HCT116 (cell line): ENCODE measurements around the gene DNAAF1. TPM values are rescaled to one million over a fixed set of nuclear protein-coding genes. Genes with fewer than 3 reads are reported as not detected.

ENCODE experiments used
- ATAC-seq: fragments of 200-7000 bp; cut with Tn5 transposase; 2 replicates; pipeline ENCODE4 v1.9.1; 2020; ENCODE audit warnings: mild to moderate bottlenecking, moderate library complexity
- BruUV-seq: library from RNA; stranded (reverse); fragments of 400-500 nt; replicated peaks from 2 replicates; lab custom pipeline; 2021; lab: Mats Ljungman, UMichigan
- CTCF ChIA-PET: fragments of 300-600 bp; sonication (Branson Sonifier 250); formaldehyde crosslinking; loops from one replicate; lab custom pipeline; 2021; ENCODE audit warnings: antibody characterized with exemption; lab: Charles Lee
- POLR2A ChIA-PET: fragments of 300-600, 350-600 bp; sonication (Branson Sonifier 250); formaldehyde crosslinking; loops from one replicate; lab custom pipeline; 2021; ENCODE audit warnings: antibody characterized with exemption; lab: Charles Lee
- RAD21 ChIA-PET, 2 experiments: fragments of 300-600 bp; sonication (Branson Sonifier 250); formaldehyde crosslinking; loops; one replicate each; lab custom pipeline; 2023; ENCODE audit warnings: low total read pairs in 2 of 2; ENCODE audit not compliant: uncharacterized antibody in 2 of 2, unreplicated experiment in 2 of 2, low non-redundant PET in 1 of 2; lab: Charles Lee
- DNase-seq: peaks from one replicate; pipeline ENCODE4 v3.0.0-alpha.2; 2010; ENCODE audit warnings: low read depth, low spot score
- H2AFZ ChIP-seq: fragments of 200-600 bp; shearing (Covaris generic), sonication (generic); 2 replicates; pipeline ENCODE4 v1.6.1; 2017; ENCODE audit warnings: low read depth, mixed run types, mixed read lengths, antibody characterized with exemption, low read length; ENCODE audit not compliant: poor library complexity, severe bottlenecking
- H3K27ac ChIP-seq: 2 replicates; pipeline ENCODE4 v1.5.1; 2012; ENCODE audit warnings: low read depth, low read length
- H3K27me3 ChIP-seq: fragments of 200-600 bp; sonication (generic); 2 replicates; pipeline ENCODE4 v1.6.1; 2016; ENCODE audit warnings: mixed run types, low read length, mixed read lengths; ENCODE audit not compliant: insufficient read depth
- H3K36me3 ChIP-seq, 2 experiments: fragments of 200-500 bp in 1 of 2; fragments of 200-600 bp in 1 of 2; sonication (Bioruptor generic) in 1 of 2; sonication (generic) in 1 of 2; 2 replicates each; pipeline versions ENCODE4 v1.5.1 to v1.6.1; 2014 to 2016; ENCODE audit warnings: low read length in 2 of 2, inconsistent platforms in 1 of 2, mixed read lengths in 1 of 2, mixed run types in 1 of 2; ENCODE audit not compliant: insufficient read depth in 2 of 2, control insufficient read depth in 1 of 2
- H3K4me1 ChIP-seq, 2 experiments: fragments of 200-600 bp in 1 of 2; sonication (generic) in 1 of 2; 2 replicates each; pipeline versions ENCODE4 v1.5.1 to v1.6.1; 2012 to 2017; ENCODE audit warnings: low read length in 2 of 2, inconsistent platforms in 1 of 2, mild to moderate bottlenecking in 1 of 2, mixed read lengths in 1 of 2, mixed run types in 1 of 2, moderate library complexity in 1 of 2; ENCODE audit not compliant: insufficient read depth in 2 of 2, control insufficient read depth in 1 of 2
- H3K4me2 ChIP-seq: fragments of 200-600 bp; sonication (generic); 2 replicates; pipeline ENCODE4 v1.6.1; 2017; ENCODE audit warnings: mixed run types, low read length, mixed read lengths
- H3K4me3 ChIP-seq, 2 experiments: fragments of 200-600 bp in 1 of 2; sonication (generic) in 1 of 2; replicated peaks in 1 of 2; 2 replicates each; pipeline ENCODE4 v1.5.1; 2011 to 2016; ENCODE audit warnings: low read length in 2 of 2, control low read depth in 1 of 2, low read depth in 1 of 2, mild to moderate bottlenecking in 1 of 2, mixed read lengths in 1 of 2, mixed run types in 1 of 2
- H3K79me2 ChIP-seq: fragments of 200-600 bp; sonication (generic); 2 replicates; pipeline ENCODE4 v1.6.1; 2017; ENCODE audit warnings: mild to moderate bottlenecking, mixed run types, low read length, moderate library complexity, mixed read lengths; ENCODE audit not compliant: insufficient read depth
- H3K9ac ChIP-seq: fragments of 200-600 bp; sonication (generic); 2 replicates; pipeline ENCODE4 v1.6.1; 2016; ENCODE audit warnings: low read length, mixed read lengths
- H3K9me2 ChIP-seq: fragments of 200-600 bp; sonication (generic), shearing (Covaris generic); 2 replicates; pipeline ENCODE4 v1.6.1; 2017; ENCODE audit warnings: mixed run types, mild to moderate bottlenecking, moderate library complexity; ENCODE audit not compliant: insufficient read depth
- H3K9me3 ChIP-seq, 2 experiments: fragments of 200-500 bp in 1 of 2; fragments of 200-600 bp in 1 of 2; sonication (Bioruptor generic) in 1 of 2; sonication (generic) in 1 of 2; 2 replicates each; pipeline ENCODE4 v1.6.1; 2014 to 2017; ENCODE audit warnings: low read length in 2 of 2, mixed read lengths in 2 of 2, inconsistent platforms in 1 of 2, low read depth in 1 of 2, mild to moderate bottlenecking in 1 of 2, mixed run types in 1 of 2, moderate library complexity in 1 of 2; ENCODE audit not compliant: control insufficient read depth in 1 of 2, insufficient read depth in 1 of 2
- H4K20me1 ChIP-seq: fragments of 200-600 bp; sonication (generic), shearing (Covaris generic); 2 replicates; pipeline ENCODE4 v1.6.1; 2017; ENCODE audit warnings: mixed run types, mild to moderate bottlenecking, moderate library complexity; ENCODE audit not compliant: insufficient read depth
- CEBPB ChIP-seq: IDR thresholded peaks from 2 replicates; pipeline ENCODE4 v1.6.1; 2012; ENCODE audit warnings: low read depth
- FOSL1 ChIP-seq: IDR thresholded peaks from 2 replicates; pipeline ENCODE4 v1.6.1; 2012; ENCODE audit warnings: low read depth
- JUND ChIP-seq: IDR thresholded peaks from 2 replicates; pipeline ENCODE4 v1.6.1; 2012
- POLR2A ChIP-seq: IDR thresholded peaks from 2 replicates; pipeline ENCODE4 v1.7.0; 2011; ENCODE audit warnings: borderline replicate concordance; ENCODE audit not compliant: insufficient read depth, insufficient read length; ENCODE audit errors: extremely low read depth
- RAD21 ChIP-seq: IDR thresholded peaks from 2 replicates; pipeline ENCODE4 v1.6.1; 2012; ENCODE audit warnings: low read depth, mild to moderate bottlenecking
- TCF7L2 ChIP-seq: IDR thresholded peaks from 2 replicates; pipeline ENCODE4 v1.7.0; 2011; ENCODE audit warnings: borderline replicate concordance, inconsistent platforms; ENCODE audit not compliant: insufficient read depth, insufficient read length; ENCODE audit errors: extremely low read depth
- intact Hi-C: fragments of 100-400 bp; cut with micrococcal nuclease; formaldehyde crosslinking; loops from 2 replicates; pipeline ENCODE4 v1.10.0; 2022
- total RNA-seq: library from RNA; stranded (reverse); gene quantifications from one replicate; pipeline ENCODE4 v1.2.1, GENCODE V29; 2021; ENCODE audit not compliant: unreplicated experiment
- TF ChIP-seq, protein P1 (sequence below): IDR thresholded peaks from 2 replicates; pipeline ENCODE4 v1.6.1; 2011; ENCODE audit warnings: mild to moderate bottlenecking, low read length, moderate library complexity; ENCODE audit not compliant: insufficient replicate concordance; ENCODE audit errors: extremely low read depth
- TF ChIP-seq, protein P2 (sequence below): IDR thresholded peaks from 2 replicates; pipeline ENCODE4 v1.6.1; 2012; ENCODE audit warnings: low read depth
- TF ChIP-seq, protein P3 (sequence below): IDR thresholded peaks from 2 replicates; pipeline ENCODE4 v1.6.1; 2012

The DNAAF1 gene
- total RNA-seq, 1 experiment from 2014 or later, result 0.30 TPM

DNA sequence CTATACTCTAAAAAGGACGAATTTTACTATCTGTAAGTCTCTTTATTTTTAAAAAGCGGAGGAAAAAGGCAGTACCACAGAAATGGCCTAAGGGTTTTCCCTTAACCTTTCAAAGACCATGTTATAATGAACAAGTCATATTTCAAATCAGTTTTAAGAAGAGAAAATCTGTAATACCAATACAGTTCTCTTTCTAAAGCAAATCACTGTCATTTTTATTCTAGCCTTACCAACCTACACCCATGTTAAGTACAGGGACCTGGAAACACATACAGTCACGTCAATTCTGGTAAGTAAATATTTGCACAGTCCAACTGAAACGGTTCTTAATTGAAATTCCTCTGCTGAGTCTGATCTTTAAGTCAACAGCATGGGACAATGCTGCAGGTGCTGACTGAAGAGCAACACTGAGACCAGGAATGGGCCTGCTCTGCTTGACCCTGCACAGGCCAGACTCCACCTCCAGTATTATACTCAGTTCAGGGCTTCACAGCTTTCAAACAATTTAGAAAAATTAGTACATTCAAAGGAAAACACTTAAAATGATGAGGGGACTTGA is 48.6 kb upstream of the DNAAF1 start:
- Histone ChIP-seq H3K36me3 (peaks cover 36 to 40% of the 10 kb centered on the region in 2 experiments; a peak in 3 of 4 replicates), H3K27ac (no peak overlapping the region), H3K9ac (no peak overlapping the region), H3K4me3 (no peak overlapping the region), H4K20me1 (no peaks in the 10 kb centered on the region), H3K4me2 (no peak overlapping the region), H3K79me2 (0 out of 2 replicates have a peak, but pooled peaks cover 4% of the 10 kb centered on the region), H3K4me1 (peaks cover 7 to 11% of the 10 kb centered on the region in 2 experiments), H3K9me3 (no peaks in the 10 kb centered on the region), H3K9me2 (no peaks in the 10 kb centered on the region), H3K27me3 (no peaks in the 10 kb centered on the region), H2AFZ (no peak overlapping the region)
- no peak for TF ChIP-seq CEBPB
- TF ChIP-seq, protein P1, sequence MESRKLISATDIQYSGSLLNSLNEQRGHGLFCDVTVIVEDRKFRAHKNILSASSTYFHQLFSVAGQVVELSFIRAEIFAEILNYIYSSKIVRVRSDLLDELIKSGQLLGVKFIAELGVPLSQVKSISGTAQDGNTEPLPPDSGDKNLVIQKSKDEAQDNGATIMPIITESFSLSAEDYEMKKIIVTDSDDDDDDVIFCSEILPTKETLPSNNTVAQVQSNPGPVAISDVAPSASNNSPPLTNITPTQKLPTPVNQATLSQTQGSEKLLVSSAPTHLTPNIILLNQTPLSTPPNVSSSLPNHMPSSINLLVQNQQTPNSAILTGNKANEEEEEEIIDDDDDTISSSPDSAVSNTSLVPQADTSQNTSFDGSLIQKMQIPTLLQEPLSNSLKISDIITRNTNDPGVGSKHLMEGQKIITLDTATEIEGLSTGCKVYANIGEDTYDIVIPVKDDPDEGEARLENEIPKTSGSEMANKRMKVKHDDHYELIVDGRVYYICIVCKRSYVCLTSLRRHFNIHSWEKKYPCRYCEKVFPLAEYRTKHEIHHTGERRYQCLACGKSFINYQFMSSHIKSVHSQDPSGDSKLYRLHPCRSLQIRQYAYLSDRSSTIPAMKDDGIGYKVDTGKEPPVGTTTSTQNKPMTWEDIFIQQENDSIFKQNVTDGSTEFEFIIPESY, result no peak
- no peak for TF ChIP-seq POLR2A
- TF ChIP-seq RAD21, result no peak
- TF ChIP-seq JUND, result no peak
- BruUV-seq, result no TSS peak
- POLR2A ChIA-PET, result no interaction called here
- intact Hi-C loops, result no loop called here
- ATAC-seq, result no peak
- CTCF ChIA-PET, result interaction anchor here (0.9 to 1.0 kb wide), 2 partner anchors 11 to 217 kb away, joined by 3 to 5 read pairs; no protein-coding TSS in a partner anchor
- no peak for DNase-seq
- RAD21 ChIA-PET, result no interaction called here

DNA sequence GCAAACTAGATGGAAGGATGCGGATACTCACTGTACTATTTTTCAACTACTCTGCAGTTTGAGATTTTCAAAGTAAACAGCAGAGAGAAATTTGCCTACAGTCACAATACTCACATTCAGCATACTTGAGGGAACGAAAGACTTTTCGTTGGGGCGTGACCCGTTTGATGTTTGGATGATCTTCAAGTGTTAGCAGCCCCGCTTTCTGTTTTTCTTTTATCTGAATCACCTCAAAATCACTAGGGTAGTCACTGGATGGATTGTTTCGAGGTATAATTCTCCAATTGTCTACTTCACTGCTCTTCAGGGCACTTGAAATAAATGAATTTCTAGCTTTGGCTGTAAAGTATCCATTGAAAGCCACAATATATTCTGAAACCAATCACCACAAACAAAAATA is 46.2 kb upstream of the DNAAF1 start:
- intact Hi-C loops, result no loop called here
- no peaks in the 10 kb centered on the region for H3K9me3 ChIP-seq
- no peak overlapping the region for H3K4me3 ChIP-seq
- ChIA-PET POLR2A (no interaction called here), RAD21 (no interaction called here), CTCF (no interaction called here)
- no peak overlapping the region for H3K9ac ChIP-seq
- ATAC-seq, result no peak
- H3K79me2 ChIP-seq, result peaks cover 27% of the 10 kb centered on the region
- no peak overlapping the region for H2AFZ ChIP-seq
- no peaks in the 10 kb centered on the region for H3K9me2 ChIP-seq
- no peak overlapping the region for H3K27ac ChIP-seq
- peaks cover 6% of the 10 kb centered on the region; the same call in 1 of the 2 replicates for H4K20me1 ChIP-seq
- DNase-seq, result no peak
- H3K27me3 ChIP-seq, result no peaks in the 10 kb centered on the region
- H3K4me2 ChIP-seq, result no peak overlapping the region; the same call in 1 of the 2 replicates
- no TSS peak for BruUV-seq
- TF ChIP-seq, protein P2, sequence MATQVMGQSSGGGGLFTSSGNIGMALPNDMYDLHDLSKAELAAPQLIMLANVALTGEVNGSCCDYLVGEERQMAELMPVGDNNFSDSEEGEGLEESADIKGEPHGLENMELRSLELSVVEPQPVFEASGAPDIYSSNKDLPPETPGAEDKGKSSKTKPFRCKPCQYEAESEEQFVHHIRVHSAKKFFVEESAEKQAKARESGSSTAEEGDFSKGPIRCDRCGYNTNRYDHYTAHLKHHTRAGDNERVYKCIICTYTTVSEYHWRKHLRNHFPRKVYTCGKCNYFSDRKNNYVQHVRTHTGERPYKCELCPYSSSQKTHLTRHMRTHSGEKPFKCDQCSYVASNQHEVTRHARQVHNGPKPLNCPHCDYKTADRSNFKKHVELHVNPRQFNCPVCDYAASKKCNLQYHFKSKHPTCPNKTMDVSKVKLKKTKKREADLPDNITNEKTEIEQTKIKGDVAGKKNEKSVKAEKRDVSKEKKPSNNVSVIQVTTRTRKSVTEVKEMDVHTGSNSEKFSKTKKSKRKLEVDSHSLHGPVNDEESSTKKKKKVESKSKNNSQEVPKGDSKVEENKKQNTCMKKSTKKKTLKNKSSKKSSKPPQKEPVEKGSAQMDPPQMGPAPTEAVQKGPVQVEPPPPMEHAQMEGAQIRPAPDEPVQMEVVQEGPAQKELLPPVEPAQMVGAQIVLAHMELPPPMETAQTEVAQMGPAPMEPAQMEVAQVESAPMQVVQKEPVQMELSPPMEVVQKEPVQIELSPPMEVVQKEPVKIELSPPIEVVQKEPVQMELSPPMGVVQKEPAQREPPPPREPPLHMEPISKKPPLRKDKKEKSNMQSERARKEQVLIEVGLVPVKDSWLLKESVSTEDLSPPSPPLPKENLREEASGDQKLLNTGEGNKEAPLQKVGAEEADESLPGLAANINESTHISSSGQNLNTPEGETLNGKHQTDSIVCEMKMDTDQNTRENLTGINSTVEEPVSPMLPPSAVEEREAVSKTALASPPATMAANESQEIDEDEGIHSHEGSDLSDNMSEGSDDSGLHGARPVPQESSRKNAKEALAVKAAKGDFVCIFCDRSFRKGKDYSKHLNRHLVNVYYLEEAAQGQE, result no peak
- TF ChIP-seq TCF7L2 (no peak), FOSL1 (no peak), RAD21 (no peak), CEBPB (no peak)
- TF ChIP-seq, protein P3, sequence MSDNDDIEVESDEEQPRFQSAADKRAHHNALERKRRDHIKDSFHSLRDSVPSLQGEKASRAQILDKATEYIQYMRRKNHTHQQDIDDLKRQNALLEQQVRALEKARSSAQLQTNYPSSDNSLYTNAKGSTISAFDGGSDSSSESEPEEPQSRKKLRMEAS, result no peak
- peaks cover 14 to 16% of the 10 kb centered on the region in 2 experiments for H3K4me1 ChIP-seq
- H3K36me3 ChIP-seq, result peaks cover 17 to 22% of the 10 kb centered on the region in 2 experiments
